Skin epidermis (tissue), 12 donors: ENCODE results near the gene CDS2.

Experiments
- H3K27ac ChIP-seq, 21 experiments: fragments of 200-600 bp; sonication (generic) in 11 of 21; one replicate each; pipeline ENCODE4 v1.5.0; 2020; ENCODE audit warnings: mild to moderate bottlenecking in 3 of 21, inconsistent platforms in 2 of 21, moderate library complexity in 2 of 21
- H3K4me3 ChIP-seq, 7 experiments: fragments of 200-600 bp; sonication (generic) in 2 of 7; one replicate each; pipeline ENCODE4 v1.5.0; 2020; ENCODE audit warnings: inconsistent platforms in 2 of 7, mild to moderate bottlenecking in 2 of 7, moderate library complexity in 1 of 7

Gene CDS2

GRCh38 chr20:5197270-5197827 lies 70.5 kb downstream of the CDS2 start:
- no peak overlapping the region for H3K4me3 ChIP-seq
- H3K27ac ChIP-seq, result no peak overlapping the region

- H3K4me3 ChIP-seq, result no peak overlapping the region
- H3K27ac ChIP-seq, result no peak overlapping the region
Measured at GRCh38 chr20:5197847-5198650, 71.2 kb downstream of the CDS2 start.

GRCh38 chr20:5198651-5198924 lies 71.8 kb downstream of the CDS2 start:
- H3K27ac ChIP-seq, result no peak overlapping the region
- no peak overlapping the region for H3K4me3 ChIP-seq

- no peak overlapping the region for H3K27ac ChIP-seq
- H3K4me3 ChIP-seq, result no peak overlapping the region
Measured at GRCh38 chr20:5203380-5203779, 76.6 kb downstream of the CDS2 start.

GRCh38 chr20:5205348-5206210 lies 78.8 kb downstream of the CDS2 start:
- H3K4me3 ChIP-seq, result no peak overlapping the region
- no peak overlapping the region for H3K27ac ChIP-seq

GRCh38 chr20:5207138-5207537 lies 80.3 kb downstream of the CDS2 start:
- Histone ChIP-seq H3K4me3 (no peak overlapping the region), H3K27ac (no peak overlapping the region)

- Histone ChIP-seq H3K27ac (no peak overlapping the region), H3K4me3 (no peak overlapping the region)
Measured at GRCh38 chr20:5211803-5212714, 85.3 kb downstream of the CDS2 start.

GRCh38 chr20:5212907-5213487 lies 86.2 kb downstream of the CDS2 start:
- no peak overlapping the region for H3K27ac ChIP-seq
- H3K4me3 ChIP-seq, result no peak overlapping the region

GRCh38 chr20:5214826-5215225 lies 88.0 kb downstream of the CDS2 start:
- Histone ChIP-seq H3K4me3 (no peak overlapping the region), H3K27ac (no peak overlapping the region)

- H3K27ac ChIP-seq, result no peak overlapping the region
- no peak overlapping the region for H3K4me3 ChIP-seq
Measured at GRCh38 chr20:5215672-5216304, 89.0 kb downstream of the CDS2 start.

GRCh38 chr20:5216663-5217062 lies 89.9 kb downstream of the CDS2 start:
- no peak overlapping the region for H3K27ac ChIP-seq
- H3K4me3 ChIP-seq, result no peak overlapping the region

GRCh38 chr20:5217616-5218015 lies 90.8 kb downstream of the CDS2 start:
- H3K4me3 ChIP-seq, result no peak overlapping the region
- H3K27ac ChIP-seq, result no peak overlapping the region

- no peak overlapping the region for H3K4me3 ChIP-seq
- no peak overlapping the region for H3K27ac ChIP-seq
Measured at GRCh38 chr20:5220321-5221060, 93.7 kb downstream of the CDS2 start.

GRCh38 chr20:5221061-5221430 lies 94.2 kb downstream of the CDS2 start:
- Histone ChIP-seq H3K4me3 (no peak overlapping the region), H3K27ac (no peak overlapping the region)

- H3K27ac ChIP-seq, result no peak overlapping the region
Measured at GRCh38 chr20:5222919-5223634, 96.3 kb downstream of the CDS2 start.

GRCh38 chr20:5230544-5230943 lies 103.7 kb downstream of the CDS2 start:
- H3K27ac ChIP-seq, result no peak overlapping the region
- H3K4me3 ChIP-seq, result no peak overlapping the region

More at GRCh38 chr20:5222919-5223634, 96.3 kb downstream of the CDS2 start:
- no peak overlapping the region for H3K4me3 ChIP-seq

GRCh38 chr20:5234158-5234557 lies 107.3 kb downstream of the CDS2 start:
- H3K4me3 ChIP-seq, result no peak overlapping the region
- H3K27ac ChIP-seq, result no peak overlapping the region

- no peak overlapping the region for H3K27ac ChIP-seq
- H3K4me3 ChIP-seq, result no peak overlapping the region
Measured at GRCh38 chr20:5234978-5235377, 108.2 kb downstream of the CDS2 start.
